ENCODE results near the gene TRHDE. TPM values are rescaled to one million over a fixed set of nuclear protein-coding genes. Genes with fewer than 3 reads are reported as not detected.

The TRHDE gene
- total RNA-seq, 1 experiment from 2014 or later = 0.74 TPM

GRCh38 chr12:72286526-72286925 is 14.4 kb downstream of the TRHDE start:
- H3K36me3 ChIP-seq (ENCODE audit: low read depth) = no peaks in the 10 kb centered on the region
- ChIA-PET POLR2A (ENCODE audit: unreplicated experiment) (no interaction called here), CTCF (no interaction called here)
- no peaks in the 10 kb centered on the region for H3K79me2 ChIP-seq (ENCODE audit: low read depth)
- H2AFZ ChIP-seq = no peak overlapping the region
- BruUV-seq (replicated peaks) = no TSS peak
- intact Hi-C loops (cut with micrococcal nuclease; ENCODE audit: unreplicated experiment) = no loop called here
- no peak for DNase-seq
- H4K20me1 ChIP-seq (ENCODE audit: insufficient read depth) = no peaks in the 10 kb centered on the region
- no peak overlapping the region for H3K4me3 ChIP-seq
- TF ChIP-seq EZH2 (IDR thresholded peaks at IDR 0.05; ENCODE audit: low read depth) (no peak), CTCF (conservative IDR thresholded peaks at IDR 0.05) (no peak)
- no peaks in the 10 kb centered on the region for H3K9me3 ChIP-seq (ENCODE audit: insufficient read depth, low read depth)
- H3F3A ChIP-seq (ENCODE audit: insufficient read depth, low read depth) = no peaks in the 10 kb centered on the region
- no peak overlapping the region for H3K27ac ChIP-seq
- no peaks in the 10 kb centered on the region for H3K4me1 ChIP-seq (replicated peaks; ENCODE audit: insufficient read depth)
- H3K4me2 ChIP-seq = no peak overlapping the region
- no peaks in the 10 kb centered on the region for H3K9me2 ChIP-seq (ENCODE audit: insufficient read depth)
- no peaks in the 10 kb centered on the region for H3K27me3 ChIP-seq (ENCODE audit: insufficient read depth, low read depth)

GRCh38 chr12:72288436-72288835 is 16.3 kb downstream of the TRHDE start:
- Histone ChIP-seq H2AFZ (no peak overlapping the region), H4K20me1 (ENCODE audit: insufficient read depth) (no peaks in the 10 kb centered on the region), H3F3A (ENCODE audit: insufficient read depth, low read depth) (no peaks in the 10 kb centered on the region), H3K4me3 (no peak overlapping the region), H3K27ac (no peak overlapping the region), H3K79me2 (ENCODE audit: low read depth) (no peaks in the 10 kb centered on the region), H3K4me2 (no peak overlapping the region), H3K4me1 (replicated peaks; ENCODE audit: insufficient read depth) (no peaks in the 10 kb centered on the region), H3K36me3 (ENCODE audit: low read depth) (no peaks in the 10 kb centered on the region), H3K9me2 (ENCODE audit: insufficient read depth) (no peaks in the 10 kb centered on the region), H3K27me3 (ENCODE audit: insufficient read depth, low read depth) (no peaks in the 10 kb centered on the region), H3K9me3 (ENCODE audit: insufficient read depth, low read depth) (no peaks in the 10 kb centered on the region)
- TF ChIP-seq CTCF (conservative IDR thresholded peaks at IDR 0.05) = no peak
- TF ChIP-seq EZH2 (IDR thresholded peaks at IDR 0.05; ENCODE audit: low read depth) = no peak
- ChIA-PET POLR2A (ENCODE audit: unreplicated experiment) (interaction anchor here (0.6 kb wide), 1 partner anchor 9 kb away, joined by 5 read pairs; no protein-coding TSS in a partner anchor), CTCF (no interaction called here)
- no TSS peak for BruUV-seq (replicated peaks)
- DNase-seq = no peak
- intact Hi-C loops (cut with micrococcal nuclease; ENCODE audit: unreplicated experiment) = no loop called here

GRCh38 chr12:72288911-72289310 is 16.7 kb downstream of the TRHDE start:
- Histone ChIP-seq H3K9me3 (ENCODE audit: insufficient read depth, low read depth) (no peaks in the 10 kb centered on the region), H3K4me2 (no peak overlapping the region), H3K4me1 (replicated peaks; ENCODE audit: insufficient read depth) (no peaks in the 10 kb centered on the region), H3K79me2 (ENCODE audit: low read depth) (no peaks in the 10 kb centered on the region), H3K27me3 (ENCODE audit: insufficient read depth, low read depth) (no peaks in the 10 kb centered on the region), H2AFZ (no peak overlapping the region), H3K4me3 (no peak overlapping the region), H3F3A (ENCODE audit: insufficient read depth, low read depth) (no peaks in the 10 kb centered on the region), H3K9me2 (ENCODE audit: insufficient read depth) (no peaks in the 10 kb centered on the region), H3K36me3 (ENCODE audit: low read depth) (no peaks in the 10 kb centered on the region), H3K27ac (no peak overlapping the region), H4K20me1 (ENCODE audit: insufficient read depth) (no peaks in the 10 kb centered on the region)
- intact Hi-C loops (cut with micrococcal nuclease; ENCODE audit: unreplicated experiment) = no loop called here
- POLR2A ChIA-PET (ENCODE audit: unreplicated experiment) = interaction anchor here (0.6 kb wide), 1 partner anchor 10 kb away, joined by 5 read pairs; no protein-coding TSS in a partner anchor
- CTCF ChIA-PET = no interaction called here
- no TSS peak for BruUV-seq (replicated peaks)
- no peak for TF ChIP-seq CTCF (conservative IDR thresholded peaks at IDR 0.05)
- no peak for TF ChIP-seq EZH2 (IDR thresholded peaks at IDR 0.05; ENCODE audit: low read depth)
- no peak for DNase-seq

Data from PC-9 (cell line).